C4-2B (cell line): Measurements from ENCODE around the gene RTCA.

ENCODE experiments used
- ZFX ChIP-seq: fragments of 450-650 bp; IDR thresholded peaks from 2 replicates; pipeline ENCODE4 v1.6.1; 2017
- TF ChIP-seq, protein P1 (sequence below): fragments of 450-650 bp; conservative IDR thresholded peaks from 2 replicates; pipeline ENCODE4 v1.5.1; 2017; ENCODE audit warnings: mild to moderate bottlenecking

DNA sequence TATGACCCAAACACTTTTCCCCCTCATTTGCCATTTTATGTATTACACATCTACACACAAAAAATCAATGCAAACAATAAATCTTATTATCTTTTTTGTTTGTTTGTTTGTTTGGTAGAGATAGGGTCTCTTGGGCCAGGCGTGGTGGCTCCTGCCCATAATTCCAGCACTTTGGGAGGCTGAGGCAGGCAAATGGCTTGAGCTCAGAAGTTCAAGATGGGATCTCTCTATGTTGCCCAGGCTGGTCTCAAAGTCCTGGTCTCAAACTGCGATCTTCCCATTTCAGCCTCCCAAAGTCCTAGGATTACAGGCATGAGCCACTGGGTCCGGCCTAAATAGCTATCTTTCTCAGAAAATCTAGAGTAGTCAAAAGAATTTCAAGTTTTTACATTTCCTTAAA is 15.2 kb upstream of the RTCA start:
- TF ChIP-seq, protein P1, sequence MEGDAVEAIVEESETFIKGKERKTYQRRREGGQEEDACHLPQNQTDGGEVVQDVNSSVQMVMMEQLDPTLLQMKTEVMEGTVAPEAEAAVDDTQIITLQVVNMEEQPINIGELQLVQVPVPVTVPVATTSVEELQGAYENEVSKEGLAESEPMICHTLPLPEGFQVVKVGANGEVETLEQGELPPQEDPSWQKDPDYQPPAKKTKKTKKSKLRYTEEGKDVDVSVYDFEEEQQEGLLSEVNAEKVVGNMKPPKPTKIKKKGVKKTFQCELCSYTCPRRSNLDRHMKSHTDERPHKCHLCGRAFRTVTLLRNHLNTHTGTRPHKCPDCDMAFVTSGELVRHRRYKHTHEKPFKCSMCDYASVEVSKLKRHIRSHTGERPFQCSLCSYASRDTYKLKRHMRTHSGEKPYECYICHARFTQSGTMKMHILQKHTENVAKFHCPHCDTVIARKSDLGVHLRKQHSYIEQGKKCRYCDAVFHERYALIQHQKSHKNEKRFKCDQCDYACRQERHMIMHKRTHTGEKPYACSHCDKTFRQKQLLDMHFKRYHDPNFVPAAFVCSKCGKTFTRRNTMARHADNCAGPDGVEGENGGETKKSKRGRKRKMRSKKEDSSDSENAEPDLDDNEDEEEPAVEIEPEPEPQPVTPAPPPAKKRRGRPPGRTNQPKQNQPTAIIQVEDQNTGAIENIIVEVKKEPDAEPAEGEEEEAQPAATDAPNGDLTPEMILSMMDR, result no peak
- TF ChIP-seq ZFX, result no peak
